Measurements from ENCODE around the gene DCC.

DCC gene

DNA sequence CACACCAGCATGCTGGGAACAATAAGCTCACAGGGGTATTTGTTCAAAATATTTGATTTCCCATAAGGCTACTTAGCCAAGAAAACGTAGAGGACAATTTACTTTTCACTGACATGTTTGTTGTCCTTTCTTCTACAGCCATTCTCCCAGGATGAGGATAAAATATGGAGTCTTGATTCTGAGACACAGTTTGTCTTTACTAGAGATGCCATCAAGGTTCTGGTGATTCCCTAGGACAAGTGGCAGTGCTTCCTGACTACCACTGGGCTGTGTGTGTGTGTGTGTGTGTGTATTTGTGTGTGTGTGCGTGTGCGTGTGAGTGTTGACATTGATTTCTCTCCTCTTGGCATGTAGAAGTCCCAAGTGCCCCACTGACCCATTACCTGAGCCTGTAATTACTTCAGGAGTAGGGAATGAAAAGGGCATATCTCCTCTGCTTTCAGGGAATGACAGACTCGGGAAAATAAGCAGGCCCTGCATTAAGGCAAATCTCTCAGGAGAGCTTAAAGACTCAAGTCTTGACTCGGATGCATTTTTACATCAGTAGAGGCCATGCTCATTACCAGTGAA, 761.6 kb downstream of the DCC start:
- DNase-seq: no peak

DNA sequence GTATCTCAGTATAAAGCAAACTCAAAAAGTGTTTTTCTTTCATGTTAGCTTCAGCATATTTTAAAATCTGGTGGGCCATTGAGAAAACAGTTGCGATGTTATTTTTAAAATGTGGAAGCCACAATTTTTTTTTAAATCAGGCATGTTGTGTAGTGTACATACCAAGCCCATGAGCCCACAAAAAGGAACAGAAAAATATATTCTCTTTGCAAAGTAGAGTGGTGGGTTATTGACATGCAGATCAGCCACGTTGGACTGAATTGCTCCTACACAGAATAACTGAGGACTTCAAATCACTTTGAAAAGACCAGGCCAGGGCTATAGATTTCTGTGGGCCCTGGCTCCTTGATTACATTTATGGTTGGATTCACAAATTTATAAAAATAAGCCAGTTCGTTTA, 774.4 kb downstream of the DCC start:
- DNase-seq: no peak

DNA sequence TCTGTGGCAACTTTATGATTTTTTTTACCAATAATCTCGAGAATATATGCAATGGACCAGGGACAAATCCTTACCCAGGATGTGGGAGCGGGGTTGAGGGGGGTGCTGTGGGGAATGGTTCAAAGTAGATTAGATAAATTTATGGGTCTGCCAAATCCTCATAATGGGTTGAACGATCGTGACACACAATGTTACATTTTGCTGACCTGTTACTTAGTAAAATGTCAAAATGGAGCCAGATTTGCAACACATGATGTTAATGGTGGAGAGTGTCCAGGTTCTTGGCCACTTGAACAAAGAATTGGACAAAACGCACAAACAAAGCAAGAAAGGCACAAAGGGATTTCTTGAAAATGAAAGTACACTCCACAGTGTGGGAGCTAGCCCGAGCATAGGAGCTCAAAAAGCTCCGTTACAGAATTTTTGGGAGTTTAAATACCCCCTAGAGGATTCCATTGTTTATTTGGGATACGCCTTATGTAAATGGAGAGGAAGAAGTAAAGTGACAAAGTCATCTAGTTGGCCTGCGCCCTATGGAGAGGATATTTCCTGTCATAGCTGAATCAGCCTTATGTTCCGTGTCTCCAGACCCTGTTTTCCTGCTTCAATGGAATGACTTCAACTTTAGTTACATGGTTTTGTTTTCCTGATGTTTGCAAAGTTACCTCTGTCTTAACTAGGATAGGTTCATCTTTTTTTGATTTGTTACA, 776.0 kb downstream of the DCC start:
- no peak for DNase-seq

- no peak for DNase-seq
Observed at GRCh38 chr18:53117851-53118250, 777.9 kb downstream of the DCC start.

GRCh38 chr18:53126210-53126609, 786.2 kb downstream of the DCC start:
- DNase-seq: no peak

- no peak for DNase-seq
Observed at GRCh38 chr18:53131001-53131400, 791.0 kb downstream of the DCC start.

DNA sequence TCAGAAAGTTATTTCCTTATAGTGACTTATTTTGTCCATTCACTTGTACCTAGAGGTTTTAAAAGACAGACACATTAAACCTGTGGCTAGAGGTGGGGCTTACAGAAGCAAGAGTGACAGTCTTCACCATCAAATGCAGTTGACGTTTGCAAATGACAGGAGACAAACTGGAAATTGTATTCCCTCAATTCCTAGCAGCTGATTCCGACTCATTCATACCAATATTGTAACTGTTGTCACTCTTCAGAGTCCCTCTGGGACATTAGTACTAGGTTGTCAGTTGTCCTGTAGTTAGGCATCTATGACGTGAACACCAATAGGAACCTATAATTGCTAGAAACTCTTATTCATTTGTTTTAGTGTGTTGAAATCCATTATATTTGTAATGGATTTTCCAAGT, 794.7 kb downstream of the DCC start:
- DNase-seq: no peak

- no peak for DNase-seq
Observed at GRCh38 chr18:53135654-53136053, 795.7 kb downstream of the DCC start.

DNA sequence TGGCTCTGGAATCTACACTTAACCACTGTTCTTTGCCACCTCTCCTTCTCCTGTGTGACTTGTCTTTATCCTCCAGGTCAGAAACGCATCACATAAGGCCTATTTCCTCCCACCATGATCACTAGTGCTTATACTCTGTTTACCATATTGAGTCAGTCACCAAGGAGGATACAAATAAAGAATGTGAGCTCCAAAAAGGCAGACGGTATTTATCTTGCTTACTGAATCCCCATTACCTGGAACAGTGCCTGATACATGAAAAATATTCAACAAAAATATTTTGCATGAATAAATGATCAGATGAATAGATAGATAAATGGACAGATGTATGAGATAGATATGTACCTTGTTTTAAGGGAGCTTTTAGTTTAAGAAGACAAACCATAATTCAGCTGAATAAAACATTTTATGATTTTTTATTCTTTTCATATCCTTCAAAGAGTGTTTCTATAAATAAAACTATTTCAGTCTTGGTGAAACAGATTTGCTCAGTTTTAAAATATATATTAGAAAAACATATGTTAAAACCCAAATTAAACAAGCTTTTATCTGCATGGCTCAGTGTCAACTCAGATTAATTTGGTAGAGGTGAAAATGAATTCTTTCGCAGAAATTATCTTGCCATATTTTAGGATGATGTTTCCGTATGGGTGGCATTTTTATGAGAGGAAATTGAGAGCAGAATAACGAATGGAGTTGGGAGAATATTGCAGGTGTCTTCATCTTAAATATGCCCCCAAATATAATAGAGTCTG, 799.9 kb downstream of the DCC start:
- DNase-seq: no peak

DNA sequence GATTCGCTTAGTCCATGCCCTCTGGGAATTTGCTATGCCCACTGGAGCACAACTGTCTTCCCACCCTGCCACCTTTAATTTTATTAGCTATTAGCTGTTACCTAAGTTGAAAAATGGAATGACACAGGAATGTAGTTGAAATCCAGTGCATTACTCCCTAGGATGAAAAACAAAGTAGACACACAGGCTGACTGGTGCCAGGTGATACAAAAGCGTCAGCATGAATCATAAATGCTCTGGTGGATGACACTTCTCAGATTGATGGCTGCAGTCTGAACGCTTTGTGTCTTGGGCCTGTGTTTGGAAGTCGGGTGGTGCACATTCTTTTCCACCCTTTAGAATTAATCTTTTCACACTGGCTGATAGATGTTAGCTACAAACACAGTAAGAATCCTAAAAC, 802.0 kb downstream of the DCC start:
- no peak for DNase-seq

GRCh38 chr18:53147472-53147871, 807.5 kb downstream of the DCC start:
- DNase-seq: no peak

- no peak for DNase-seq
Observed at GRCh38 chr18:53148123-53148522, 808.1 kb downstream of the DCC start.

DNA sequence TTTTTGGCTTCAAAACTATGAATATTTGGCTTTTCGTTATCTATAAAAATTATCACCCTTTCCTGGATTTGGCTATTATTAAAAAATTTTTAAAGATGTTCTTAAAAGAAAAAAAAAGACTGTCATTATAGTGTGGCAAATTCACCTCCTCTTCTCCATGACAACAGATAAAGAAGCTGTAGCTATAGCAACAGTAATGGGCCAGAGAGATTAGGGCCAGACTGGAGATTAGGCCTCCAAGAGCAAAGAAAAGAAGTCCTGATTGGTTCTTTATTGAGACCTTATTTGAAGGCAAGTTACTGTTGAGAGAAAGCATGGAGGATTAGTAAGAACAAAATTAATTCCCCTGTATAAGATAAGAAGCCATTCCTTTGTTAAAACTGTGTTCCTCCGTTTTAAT, 812.5 kb downstream of the DCC start:
- no peak for DNase-seq

DNA sequence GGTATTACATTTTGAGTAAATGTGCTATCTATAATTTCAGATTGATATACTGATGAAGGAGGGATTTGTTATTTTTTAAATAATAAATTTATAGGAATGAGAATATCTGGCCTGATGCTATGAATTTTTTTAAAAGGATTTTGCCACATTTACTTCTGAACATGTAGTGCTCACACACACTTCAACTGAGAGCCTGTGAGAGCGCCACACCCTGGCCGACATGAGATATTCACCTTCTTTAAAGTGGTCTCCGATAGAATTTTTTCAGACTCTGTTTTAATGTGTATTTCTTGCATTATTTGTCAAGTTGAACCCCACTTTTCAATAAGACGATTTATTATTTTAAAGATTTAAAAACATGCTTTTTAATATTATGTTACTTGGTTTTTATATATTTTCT, 813.3 kb downstream of the DCC start:
- DNase-seq: no peak

GRCh38 chr18:53153800-53154199, 813.8 kb downstream of the DCC start:
- DNase-seq: no peak

DNA sequence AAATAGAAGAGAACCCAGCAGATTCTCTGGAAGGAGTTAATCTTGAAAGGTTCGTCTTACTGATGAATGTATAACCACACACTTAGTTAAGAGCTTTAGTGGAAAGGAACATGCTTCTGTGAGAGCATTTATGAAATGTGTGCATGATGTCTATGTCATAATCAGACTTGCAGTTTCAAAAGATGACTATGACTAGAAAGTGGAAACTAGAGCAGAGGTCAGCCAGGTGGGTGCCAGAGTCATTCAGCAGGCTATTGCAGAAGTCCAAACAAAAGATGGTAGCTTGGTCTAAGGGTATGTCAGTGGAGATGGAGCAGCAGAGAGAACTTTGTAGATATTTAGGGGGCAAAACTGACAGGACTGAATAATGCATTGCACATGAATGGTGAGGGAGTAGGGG, 825.8 kb downstream of the DCC start:
- no peak for DNase-seq

- DNase-seq: no peak
Observed at GRCh38 chr18:53169346-53169745, 829.3 kb downstream of the DCC start.

DNA sequence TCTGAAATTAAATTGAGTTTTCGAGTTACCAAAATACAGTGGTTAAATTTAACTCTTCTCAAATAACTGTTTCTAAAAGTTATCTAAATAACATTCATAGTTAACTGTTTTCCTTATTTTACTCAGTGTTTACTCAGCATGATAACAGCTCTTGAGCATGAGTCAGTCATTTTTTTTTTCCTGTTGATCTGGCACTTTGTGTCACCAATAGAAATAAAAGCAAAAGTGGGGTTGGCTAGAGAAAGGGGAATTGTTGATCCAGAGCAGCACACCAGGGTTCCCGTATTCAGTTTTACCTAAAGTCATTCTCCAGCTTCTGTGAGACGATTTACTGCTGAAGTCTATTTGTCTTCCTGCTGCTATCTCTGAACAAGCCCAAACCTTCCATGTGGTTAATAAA, 851.6 kb downstream of the DCC start:
- DNase-seq: no peak

DNA sequence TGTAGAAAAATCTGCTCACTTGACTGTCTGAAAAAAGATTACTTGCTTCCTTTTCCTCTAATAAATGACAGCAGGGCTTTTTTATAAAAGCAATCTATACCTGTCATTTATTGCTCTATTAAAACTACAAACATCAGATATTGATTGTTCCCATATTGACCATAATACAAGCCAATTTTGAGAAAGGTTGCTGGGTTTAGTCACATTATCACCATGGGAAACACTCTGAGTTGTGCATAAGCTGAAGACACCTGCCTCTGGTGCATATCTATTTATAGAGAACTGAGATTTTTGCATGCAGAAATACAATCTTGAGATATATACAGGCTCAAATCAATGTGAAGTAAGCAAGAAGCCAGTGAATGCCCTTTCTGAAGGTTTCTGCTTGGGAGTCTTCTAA, 853.9 kb downstream of the DCC start:
- no peak for DNase-seq

DNA sequence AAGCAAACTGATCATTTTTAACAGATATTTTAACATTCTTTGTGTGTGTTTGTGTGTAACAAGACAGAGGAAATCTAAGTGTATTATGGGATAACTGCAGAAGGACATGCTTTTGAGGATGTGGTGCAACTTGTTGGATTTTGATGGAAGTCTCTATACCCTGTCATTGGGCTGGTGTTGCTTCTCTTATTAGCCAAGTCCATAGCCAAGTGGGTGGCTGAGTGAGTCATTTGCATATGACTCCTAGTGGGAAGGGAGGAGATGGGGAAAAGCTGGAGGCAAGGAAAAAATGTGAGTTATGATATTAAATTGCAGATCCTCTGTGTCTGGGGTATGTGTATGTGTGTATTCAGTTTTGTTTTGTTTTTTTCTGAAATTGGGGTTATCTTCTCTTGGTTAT, 879.9 kb downstream of the DCC start:
- no peak for DNase-seq

- no peak for DNase-seq
Observed at GRCh38 chr18:53224128-53224778, 884.3 kb downstream of the DCC start.

DNA sequence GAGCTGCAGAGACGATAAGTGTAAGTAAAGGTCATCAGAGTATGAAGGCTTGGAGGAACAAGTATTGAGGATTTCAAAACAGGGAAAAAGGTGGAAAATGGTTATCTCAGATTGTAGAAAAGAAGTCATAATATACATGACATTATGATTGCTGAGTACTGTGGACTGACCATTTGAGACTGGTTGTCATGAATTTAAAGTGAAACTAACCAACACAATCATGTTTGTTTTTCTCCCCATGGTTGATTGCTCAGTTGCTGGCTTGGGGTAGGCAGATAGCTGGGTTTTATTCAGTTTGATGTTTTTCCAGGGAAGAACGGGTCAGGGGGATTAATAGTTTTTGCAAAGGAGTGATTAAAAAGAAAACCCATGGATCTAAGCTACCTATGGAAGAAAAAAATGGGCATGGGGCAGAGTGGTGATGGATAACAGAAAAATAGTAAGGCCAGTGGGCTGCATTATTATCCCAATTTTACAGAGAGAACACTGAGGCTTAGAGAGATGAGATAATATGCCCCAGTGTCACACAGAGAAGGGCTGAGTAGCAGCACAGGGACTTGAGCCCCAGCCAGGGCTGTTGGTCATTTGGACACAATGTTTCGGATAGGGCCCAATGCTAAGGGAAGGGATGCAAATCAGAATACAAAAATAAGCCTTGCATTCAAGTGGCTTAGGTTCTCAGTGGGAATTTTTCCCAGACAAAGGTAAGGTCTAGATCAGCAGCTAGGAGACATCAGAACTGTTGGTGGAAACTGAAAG, 885.7 kb downstream of the DCC start:
- DNase-seq: no peak

- DNase-seq: no peak
Observed at GRCh38 chr18:53234610-53235009, 894.6 kb downstream of the DCC start.

Data from right kidney (tissue), 1 donor.